Activated CD4-positive, alpha-beta memory T cell treated with anti-CD3 and anti-CD28 coated beads for 36 hours (primary cell): ENCODE results near the gene SDK1. TPM values are rescaled to one million over a fixed set of nuclear protein-coding genes. Genes with fewer than 3 reads are reported as not detected.

Source experiments
- CTCF ChIA-PET: fragments of 350-600 bp; sonication (Branson Sonifier 250); formaldehyde crosslinking; loops from one replicate; lab custom pipeline; 2021; ENCODE audit warnings: antibody characterized with exemption, inconsistent platforms; lab: Charles Lee
- POLR2A ChIA-PET: fragments of 350-600 bp; sonication (Branson Sonifier 250); formaldehyde crosslinking; loops from one replicate; lab custom pipeline; 2021; ENCODE audit warnings: antibody characterized with exemption; lab: Charles Lee
- DNase-seq: peaks from one replicate; pipeline ENCODE4 v3.0.0-alpha.2; 2020
- H3K27ac Mint-ChIP-seq: one replicate; pipeline ENCODE4 v1.8.0; 2021; ENCODE audit warnings: mixed read lengths
- H3K27me3 Mint-ChIP-seq: one replicate; pipeline ENCODE4 v1.8.0; 2021; ENCODE audit warnings: mixed read lengths
- H3K36me3 Mint-ChIP-seq: one replicate; pipeline ENCODE4 v1.8.0; 2021; ENCODE audit warnings: mixed read lengths
- H3K4me1 Mint-ChIP-seq: one replicate; pipeline ENCODE4 v1.8.0; 2021; ENCODE audit warnings: low read depth, mixed read lengths
- H3K4me3 Mint-ChIP-seq: one replicate; pipeline ENCODE4 v1.8.0; 2021; ENCODE audit warnings: mild to moderate bottlenecking, mixed read lengths
- H3K9me3 Mint-ChIP-seq: one replicate; pipeline ENCODE4 v1.8.0; 2021; ENCODE audit warnings: mixed read lengths
- intact Hi-C: fragments of 100-400 bp; cut with micrococcal nuclease; formaldehyde crosslinking; loops from one replicate; pipeline ENCODE4 v1.15.1; 2023
- total RNA-seq, 2 experiments: library from RNA; stranded (reverse); gene quantifications; one replicate each; pipeline ENCODE4 v1.2.3, GENCODE V29; 2021

The SDK1 gene
- total RNA-seq, 2 experiments from 2014 or later, result 0.14 to 0.24 TPM

DNA sequence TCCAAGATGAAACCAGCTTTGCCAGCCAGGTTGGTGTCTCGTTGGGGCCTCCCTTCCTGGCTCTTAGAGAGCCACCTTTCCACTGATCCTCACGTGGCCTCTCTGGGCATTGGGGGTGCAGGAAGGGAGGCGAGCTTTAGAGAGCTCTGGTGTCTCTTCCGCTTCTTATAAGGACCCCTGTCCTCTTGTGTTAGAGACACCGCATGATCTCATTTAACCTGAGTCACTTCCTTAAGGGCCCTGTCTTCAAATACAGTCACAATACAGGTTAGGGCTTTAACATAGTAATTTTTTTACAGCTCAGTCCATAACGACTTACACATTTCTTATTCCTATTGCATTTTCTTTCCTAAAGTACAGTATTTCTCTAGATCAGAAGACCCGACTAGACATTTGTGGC lies 535.8 kb downstream of the SDK1 start:
- Mint-ChIP-seq H3K4me3 (no peak overlapping the region), H3K4me1 (no peaks in the 10 kb centered on the region), H3K27ac (no peak overlapping the region), H3K9me3 (no peaks in the 10 kb centered on the region), H3K27me3 (peaks cover 10% of the 10 kb centered on the region), H3K36me3 (no peaks in the 10 kb centered on the region)
- intact Hi-C loops, result no loop called here
- ChIA-PET CTCF (no interaction called here), POLR2A (no interaction called here)
- no peak for DNase-seq

DNA sequence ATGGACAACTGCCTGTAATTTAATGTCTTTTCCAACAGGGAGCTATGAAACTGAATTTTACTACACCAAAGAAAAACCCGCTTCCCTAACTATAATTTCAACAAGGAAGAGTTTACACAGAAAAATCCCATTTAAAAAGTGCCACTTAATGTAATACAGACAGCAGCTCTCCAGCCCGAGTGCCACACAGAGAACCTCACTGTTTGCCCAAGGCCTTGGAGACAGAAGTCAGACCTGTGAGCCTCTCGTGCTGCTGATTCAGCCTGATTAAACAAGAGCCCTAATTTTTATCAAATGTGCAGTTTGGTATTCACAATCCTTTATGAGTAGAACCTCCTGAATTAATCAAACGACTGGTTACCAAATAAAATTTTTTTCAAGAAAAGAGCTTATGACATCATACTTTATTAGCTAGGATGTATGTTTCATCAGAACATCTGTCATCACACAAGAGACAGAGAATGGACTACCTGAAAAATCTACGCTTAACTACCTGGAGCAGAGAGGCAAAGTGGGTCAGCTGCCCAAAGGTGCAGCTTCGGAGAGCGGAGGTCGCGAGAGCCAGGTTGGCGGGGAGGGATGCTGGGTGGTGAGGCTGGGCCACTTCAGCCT lies 543.6 kb downstream of the SDK1 start:
- Mint-ChIP-seq H3K4me3 (no peak overlapping the region), H3K27ac (no peak overlapping the region), H3K4me1 (no peaks in the 10 kb centered on the region), H3K27me3 (peaks cover 2% of the 10 kb centered on the region), H3K36me3 (no peaks in the 10 kb centered on the region), H3K9me3 (no peaks in the 10 kb centered on the region)
- CTCF ChIA-PET, result no interaction called here
- POLR2A ChIA-PET, result no interaction called here
- no peak for DNase-seq
- intact Hi-C loops, result no loop called here

DNA sequence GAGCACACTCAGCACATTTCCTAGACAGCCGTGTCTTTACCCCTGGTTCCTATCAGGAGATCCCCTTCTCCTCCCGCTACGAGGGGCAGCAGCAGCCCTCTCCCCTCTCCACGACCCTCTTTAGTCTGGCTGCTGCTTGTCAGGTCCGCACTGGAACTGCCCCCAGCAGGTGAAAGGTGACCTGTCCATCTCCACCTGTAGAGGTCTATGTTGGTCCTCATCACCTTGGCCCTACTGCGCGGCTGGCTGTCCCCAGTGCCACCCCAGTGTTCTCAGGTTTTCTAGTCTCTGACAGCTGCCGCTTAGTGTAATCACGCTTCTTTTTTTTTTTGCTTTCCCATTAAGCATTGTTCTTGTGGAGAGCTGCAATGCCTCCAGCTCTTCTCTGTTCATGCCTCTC lies 545.7 kb downstream of the SDK1 start:
- Mint-ChIP-seq H3K4me3 (no peak overlapping the region), H3K27me3 (peaks cover 3% of the 10 kb centered on the region), H3K9me3 (no peaks in the 10 kb centered on the region), H3K27ac (no peak overlapping the region), H3K36me3 (no peaks in the 10 kb centered on the region), H3K4me1 (no peaks in the 10 kb centered on the region)
- POLR2A ChIA-PET, result no interaction called here
- no peak for DNase-seq
- intact Hi-C loops, result no loop called here
- CTCF ChIA-PET, result no interaction called here

DNA sequence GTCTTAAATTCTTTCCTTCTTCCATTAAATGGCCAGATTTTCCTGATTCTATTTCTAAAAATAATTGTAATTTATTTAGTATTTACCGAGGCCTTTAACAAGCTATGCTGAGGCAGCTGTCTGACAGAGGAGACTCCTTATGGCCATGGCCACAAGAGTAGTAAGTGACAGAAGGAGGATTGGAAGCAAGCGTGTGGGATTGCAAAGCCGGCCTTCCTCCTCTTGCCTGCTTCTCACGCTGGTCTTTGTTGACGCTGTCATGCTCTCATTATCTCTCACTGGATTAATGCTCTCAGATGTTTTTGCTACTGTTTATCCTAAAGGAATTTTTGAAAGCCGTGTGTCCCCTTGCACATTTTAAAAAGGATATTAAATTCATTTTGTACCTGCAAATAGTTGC lies 546.3 kb downstream of the SDK1 start:
- ChIA-PET POLR2A (no interaction called here), CTCF (no interaction called here)
- Mint-ChIP-seq H3K27ac (no peak overlapping the region), H3K27me3 (peaks cover 3% of the 10 kb centered on the region), H3K36me3 (no peaks in the 10 kb centered on the region), H3K4me1 (no peaks in the 10 kb centered on the region), H3K4me3 (no peak overlapping the region), H3K9me3 (no peaks in the 10 kb centered on the region)
- DNase-seq, result no peak
- intact Hi-C loops, result no loop called here

DNA sequence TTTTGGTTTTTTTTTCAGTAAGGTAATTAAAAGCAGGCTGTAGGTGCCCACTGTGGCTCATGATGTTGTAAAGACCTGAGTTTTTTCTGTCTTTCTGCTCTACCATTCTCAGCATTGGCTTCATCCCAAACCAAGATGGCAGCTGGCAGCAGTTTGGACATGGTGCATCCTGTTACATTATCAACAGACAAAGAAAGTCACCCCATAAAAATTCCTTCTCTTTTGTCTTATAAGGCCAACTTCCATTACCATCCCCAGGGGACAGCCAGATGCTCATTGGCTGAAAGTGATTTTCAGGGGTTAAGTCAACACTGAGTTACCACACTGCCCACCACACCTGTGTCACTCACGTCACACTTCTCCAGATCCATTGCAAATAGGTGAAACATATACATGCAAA lies 558.4 kb downstream of the SDK1 start:
- H3K27ac Mint-ChIP-seq, result no peak overlapping the region
- no peaks in the 10 kb centered on the region for H3K9me3 Mint-ChIP-seq
- peaks cover 2% of the 10 kb centered on the region for H3K27me3 Mint-ChIP-seq
- no peak overlapping the region for H3K4me3 Mint-ChIP-seq
- intact Hi-C loops, result loop anchor here (10.0 kb wide), 1 partner anchor 55 kb away; no protein-coding TSS in a partner anchor
- no peaks in the 10 kb centered on the region for H3K36me3 Mint-ChIP-seq
- DNase-seq, result no peak
- ChIA-PET CTCF (no interaction called here), POLR2A (no interaction called here)
- peaks cover 6% of the 10 kb centered on the region for H3K4me1 Mint-ChIP-seq

DNA sequence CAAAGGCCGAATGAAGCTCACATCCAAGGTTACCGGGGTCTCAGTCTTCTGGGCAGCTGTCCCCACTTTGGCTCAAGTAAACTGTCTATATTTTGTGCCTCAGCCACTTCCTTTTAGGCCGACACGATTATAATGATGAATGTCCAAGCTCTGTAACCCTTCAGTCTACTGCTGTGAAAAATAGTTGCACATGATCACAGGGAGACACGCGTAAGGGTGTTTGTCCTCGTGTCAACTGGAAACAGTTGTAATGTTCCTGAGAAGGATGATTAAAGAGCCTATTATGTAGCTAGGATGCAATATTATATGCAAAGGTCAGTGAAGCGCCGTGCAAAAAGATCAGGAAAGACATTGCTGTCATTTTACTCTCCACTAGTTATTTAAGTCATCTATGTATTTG lies 559.9 kb downstream of the SDK1 start:
- H3K27ac Mint-ChIP-seq, result no peak overlapping the region

DNA sequence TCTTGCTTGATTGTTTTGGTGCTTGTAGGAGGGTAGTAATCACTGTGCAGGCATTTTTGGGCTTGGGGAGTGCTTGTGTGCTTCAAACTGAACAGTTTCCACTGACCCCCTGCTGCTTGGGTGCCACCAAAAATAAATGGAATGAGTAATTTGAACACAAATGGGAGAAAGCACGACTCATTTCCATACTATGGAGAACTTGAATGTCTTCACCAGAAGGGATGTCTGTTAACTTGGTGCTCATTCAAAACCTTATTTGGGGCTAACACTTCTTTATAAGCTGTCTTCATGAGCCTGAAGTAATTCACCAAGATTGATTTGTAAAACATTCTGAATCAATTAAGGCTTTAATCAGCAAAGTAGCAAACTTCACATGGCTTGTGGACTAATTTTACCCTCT lies 560.3 kb downstream of the SDK1 start:
- intact Hi-C loops, result no loop called here
- POLR2A ChIA-PET, result no interaction called here
- Mint-ChIP-seq H3K4me1 (peaks cover 6% of the 10 kb centered on the region), H3K27me3 (peaks cover 5% of the 10 kb centered on the region), H3K4me3 (no peak overlapping the region), H3K36me3 (no peaks in the 10 kb centered on the region), H3K27ac (no peak overlapping the region), H3K9me3 (no peaks in the 10 kb centered on the region)
- DNase-seq, result no peak
- CTCF ChIA-PET, result interaction anchor here (0.9 kb wide), 1 partner anchor 12 kb away, joined by 3 read pairs; no protein-coding TSS in a partner anchor

More for the DNA sequence above, 559.9 kb downstream of the SDK1 start:
- intact Hi-C loops, result no loop called here
- CTCF ChIA-PET, result interaction anchor here (0.9 kb wide), 1 partner anchor 11 kb away, joined by 3 read pairs; no protein-coding TSS in a partner anchor
- Mint-ChIP-seq H3K27me3 (peaks cover 5% of the 10 kb centered on the region), H3K4me1 (peaks cover 6% of the 10 kb centered on the region), H3K4me3 (no peak overlapping the region), H3K36me3 (no peaks in the 10 kb centered on the region), H3K9me3 (no peaks in the 10 kb centered on the region)
- DNase-seq, result no peak
- POLR2A ChIA-PET, result no interaction called here

DNA sequence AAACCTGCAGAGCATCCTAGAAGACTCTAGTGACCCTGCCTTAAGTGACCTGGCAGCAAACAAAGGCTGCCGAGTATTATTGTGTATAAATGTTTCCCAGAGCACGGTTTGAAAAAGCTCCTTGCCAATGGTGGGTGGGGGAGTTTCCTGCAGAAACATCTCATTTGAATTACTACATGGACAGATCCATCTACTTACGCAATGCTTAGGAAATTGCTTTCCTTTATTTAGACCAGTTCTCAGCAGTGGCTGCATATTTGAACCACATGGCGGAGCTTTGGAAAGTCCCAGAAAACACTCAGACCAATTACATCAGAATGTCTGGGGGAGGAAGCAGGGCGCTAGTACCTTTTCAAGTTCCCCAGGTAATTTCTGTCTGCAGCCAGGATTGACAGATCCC lies 560.9 kb downstream of the SDK1 start:
- Mint-ChIP-seq H3K27ac (no peak overlapping the region), H3K27me3 (peaks cover 5% of the 10 kb centered on the region), H3K4me3 (no peak overlapping the region), H3K36me3 (no peaks in the 10 kb centered on the region), H3K9me3 (no peaks in the 10 kb centered on the region), H3K4me1 (peaks cover 6% of the 10 kb centered on the region)
- intact Hi-C loops, result no loop called here
- CTCF ChIA-PET, result no interaction called here
- DNase-seq, result no peak
- POLR2A ChIA-PET, result no interaction called here

DNA sequence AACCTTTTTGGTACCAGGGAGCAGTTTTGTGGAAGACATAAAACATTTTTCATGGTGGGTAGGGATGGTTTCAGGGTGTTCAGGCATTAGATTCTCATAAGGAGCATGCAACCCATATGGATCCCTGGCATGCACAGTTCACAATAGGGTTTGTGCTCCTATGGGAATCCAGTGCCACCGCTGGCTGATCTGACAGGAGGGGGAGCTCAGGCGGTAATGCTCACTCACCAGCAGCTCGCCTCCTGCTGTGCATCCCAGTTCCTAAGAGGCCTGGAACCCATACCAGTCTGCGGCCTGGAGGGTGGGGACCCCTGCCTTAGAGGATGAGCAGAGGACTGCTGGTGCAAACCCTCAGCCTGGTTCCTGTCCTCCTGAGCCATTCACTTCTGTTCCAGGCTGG lies 561.7 kb downstream of the SDK1 start:
- CTCF ChIA-PET, result no interaction called here
- POLR2A ChIA-PET, result no interaction called here
- Mint-ChIP-seq H3K27ac (no peak overlapping the region), H3K4me1 (peaks cover 6% of the 10 kb centered on the region), H3K9me3 (no peaks in the 10 kb centered on the region), H3K36me3 (no peaks in the 10 kb centered on the region), H3K4me3 (no peak overlapping the region), H3K27me3 (peaks cover 5% of the 10 kb centered on the region)
- no peak for DNase-seq
- intact Hi-C loops, result no loop called here

DNA sequence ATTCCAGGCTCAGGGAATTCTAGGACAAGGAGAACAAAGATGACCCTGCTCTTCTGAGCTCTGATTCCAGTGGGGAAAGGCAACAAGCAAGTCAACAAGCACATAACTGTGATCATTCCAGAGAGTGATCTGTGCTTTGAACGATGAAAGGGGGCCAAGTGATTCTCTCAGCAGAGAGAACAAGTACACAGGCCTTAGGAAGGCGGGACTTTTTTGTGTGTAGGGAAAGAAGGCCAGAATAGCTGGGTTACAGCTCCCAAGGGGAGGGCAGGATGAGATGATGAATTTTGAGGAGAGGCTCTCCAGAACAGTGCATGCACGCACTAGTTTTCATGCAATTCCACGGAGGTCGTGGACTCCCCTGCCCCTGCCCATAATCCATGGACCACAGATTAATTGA lies 565.2 kb downstream of the SDK1 start:
- Mint-ChIP-seq H3K4me3 (no peak overlapping the region), H3K27ac (no peak overlapping the region), H3K4me1 (peaks cover 6% of the 10 kb centered on the region), H3K27me3 (peaks cover 7% of the 10 kb centered on the region), H3K9me3 (no peaks in the 10 kb centered on the region), H3K36me3 (no peaks in the 10 kb centered on the region)
- intact Hi-C loops, result no loop called here
- CTCF ChIA-PET, result no interaction called here
- no peak for DNase-seq
- POLR2A ChIA-PET, result no interaction called here

DNA sequence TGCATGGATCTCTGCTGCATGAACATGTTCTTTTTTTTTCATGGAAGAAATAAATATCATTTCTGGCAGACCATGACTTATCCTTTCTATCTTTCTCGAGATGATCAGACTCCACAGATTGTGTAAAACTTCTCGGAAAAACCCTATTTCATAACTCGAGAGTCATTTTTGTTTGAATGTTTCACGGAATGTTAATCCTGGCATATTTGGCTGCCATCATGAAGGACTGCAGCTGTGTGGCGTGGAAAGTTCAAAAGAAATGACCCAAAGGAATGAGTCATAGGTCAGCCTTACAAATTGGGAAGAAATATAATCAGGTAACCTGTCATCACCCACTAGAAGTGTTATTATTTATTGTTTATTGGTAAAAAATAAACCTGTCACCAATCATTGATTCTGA lies 566.8 kb downstream of the SDK1 start:
- intact Hi-C loops, result no loop called here
- Mint-ChIP-seq H3K4me1 (no peaks in the 10 kb centered on the region), H3K36me3 (no peaks in the 10 kb centered on the region), H3K27me3 (peaks cover 10% of the 10 kb centered on the region), H3K4me3 (no peak overlapping the region), H3K27ac (no peak overlapping the region), H3K9me3 (no peaks in the 10 kb centered on the region)
- no peak for DNase-seq
- POLR2A ChIA-PET, result no interaction called here
- CTCF ChIA-PET, result no interaction called here

DNA sequence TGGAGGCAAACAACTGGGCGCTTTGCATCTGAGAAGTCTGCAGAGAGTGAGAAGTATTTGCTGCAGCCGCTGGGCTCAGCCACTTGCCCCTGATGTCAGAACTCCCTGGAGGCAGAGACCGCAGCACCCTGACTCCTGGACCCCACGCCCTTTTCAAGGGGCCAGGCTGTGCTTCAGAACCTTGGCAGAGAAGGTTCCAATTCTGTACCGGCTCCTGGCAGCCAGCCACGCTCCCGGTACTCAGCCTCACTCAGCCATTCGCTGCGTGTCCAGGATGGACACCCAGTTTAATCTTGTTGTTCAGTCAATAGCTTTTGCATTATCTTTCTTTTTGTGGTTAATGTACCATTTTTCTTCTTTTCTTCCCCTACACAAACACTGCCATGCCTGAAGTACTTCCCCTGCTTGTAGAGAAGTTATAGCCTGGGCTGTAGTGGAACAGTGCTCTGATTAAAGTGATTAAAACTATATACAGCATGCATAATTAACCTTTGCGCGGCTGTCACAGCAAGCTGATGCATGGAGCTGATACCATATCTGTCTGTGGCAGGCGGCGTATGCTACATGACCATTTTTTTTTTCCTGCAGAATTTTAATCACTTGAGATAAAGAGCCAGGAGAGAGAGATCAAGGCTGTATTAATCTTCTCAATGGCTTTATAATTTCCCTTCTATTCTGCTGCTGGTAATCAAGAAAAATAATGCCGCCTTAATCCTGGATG lies 578.5 kb downstream of the SDK1 start:
- Mint-ChIP-seq H3K27me3 (peaks cover 15% of the 10 kb centered on the region), H3K4me1 (no peaks in the 10 kb centered on the region), H3K27ac (no peak overlapping the region), H3K4me3 (no peak overlapping the region), H3K9me3 (no peaks in the 10 kb centered on the region), H3K36me3 (no peaks in the 10 kb centered on the region)
- ChIA-PET POLR2A (no interaction called here), CTCF (interaction anchor here (0.6 kb wide), 1 partner anchor 731 kb away, joined by 3 read pairs; no protein-coding TSS in a partner anchor)
- no peak for DNase-seq
- intact Hi-C loops, result no loop called here
